Caki2 (cell line): ENCODE measurements around the gene C15orf62. TPM values are rescaled to one million over a fixed set of nuclear protein-coding genes. Genes with fewer than 3 reads are reported as not detected.

Source experiments
- DNase-seq: peaks from one replicate; pipeline ENCODE4 v3.0.0-alpha.2; 2015; ENCODE audit warnings: low read depth
- in situ Hi-C: cut with HindIII; loops from 2 replicates; pipeline ENCODE4 v1.10.0; 2016; ENCODE audit warnings: low sequenced_read_pairs, low pct_unique_long_range_greater_than_20kb, mixed read lengths
- total RNA-seq: library from RNA; depleted of rRNA; stranded (reverse); fragments of >200 nt; shearing (Covaris generic); gene quantifications from 2 replicates; pipeline ENCODE4 v1.2.3, GENCODE V29; 2014; ENCODE audit warnings: low replicate concordance

C15orf62 gene
- total RNA-seq, 1 experiment from 2014 or later = 0.27 TPM

GRCh38 chr15:40754574-40754882 is 15.3 kb upstream of the C15orf62 start:
- no peak for DNase-seq
- in situ Hi-C loops = no loop called here

GRCh38 chr15:40754883-40755811 is 14.6 kb upstream of the C15orf62 start, which contains the start of gene RMDN3:
Gene RMDN3 (minus strand): TSS chr15:40755254. CDS start chr15:40754783, 471 bp downstream.
- in situ Hi-C loops = no loop called here
- DNase-seq = peak; percentile 94

GRCh38 chr15:40755812-40756208 is 14.0 kb upstream of the C15orf62 start:
- no peak for DNase-seq
- in situ Hi-C loops = no loop called here

GRCh38 chr15:40756938-40757337 is 12.8 kb upstream of the C15orf62 start:
- in situ Hi-C loops = no loop called here
- no peak for DNase-seq

GRCh38 chr15:40759961-40760360 is 9.8 kb upstream of the C15orf62 start:
- DNase-seq = no peak
- in situ Hi-C loops = no loop called here

GRCh38 chr15:40762919-40763800 is 6.6 kb upstream of the C15orf62 start:
- in situ Hi-C loops = no loop called here
- DNase-seq = peak; percentile 79

- in situ Hi-C loops = no loop called here
- DNase-seq = peak; percentile 88
These were observed 5.8 kb upstream of the C15orf62 start, which contains the start of gene GCHFR for GRCh38 chr15:40763801-40764628. Gene GCHFR (plus strand): TSS chr15:40764068. CDS start chr15:40764181, 113 bp downstream.

- in situ Hi-C loops = no loop called here
- DNase-seq = no peak
These were observed 5.1 kb upstream of the C15orf62 start for GRCh38 chr15:40764629-40765103.

GRCh38 chr15:40766194-40766815 is 3.5 kb upstream of the C15orf62 start:
- DNase-seq = no peak
- in situ Hi-C loops = no loop called here

- peak; percentile 53 for DNase-seq
- in situ Hi-C loops = no loop called here
These were observed 2.6 kb upstream of the C15orf62 start for GRCh38 chr15:40766906-40767837.

GRCh38 chr15:40767838-40768500 is 1.8 kb upstream of the C15orf62 start:
- in situ Hi-C loops = no loop called here

GRCh38 chr15:40768521-40769273 is 1.1 kb upstream of the C15orf62 start:
- peak; percentile 41 for DNase-seq
- in situ Hi-C loops = no loop called here

More at GRCh38 chr15:40767838-40768500, 1.8 kb upstream of the C15orf62 start:
- DNase-seq = no peak

- in situ Hi-C loops = no loop called here
- no peak for DNase-seq
These were observed 454 bp downstream of the C15orf62 start for GRCh38 chr15:40770147-40770721.

- in situ Hi-C loops = no loop called here
- DNase-seq = no peak
These were observed 1.5 kb downstream of the C15orf62 start for GRCh38 chr15:40771242-40771641.

- no peak for DNase-seq
- in situ Hi-C loops = no loop called here
These were observed 2.2 kb downstream of the C15orf62 start for GRCh38 chr15:40772014-40772413.
